ENCODE measurements around the gene HERPUD1.

DNA sequence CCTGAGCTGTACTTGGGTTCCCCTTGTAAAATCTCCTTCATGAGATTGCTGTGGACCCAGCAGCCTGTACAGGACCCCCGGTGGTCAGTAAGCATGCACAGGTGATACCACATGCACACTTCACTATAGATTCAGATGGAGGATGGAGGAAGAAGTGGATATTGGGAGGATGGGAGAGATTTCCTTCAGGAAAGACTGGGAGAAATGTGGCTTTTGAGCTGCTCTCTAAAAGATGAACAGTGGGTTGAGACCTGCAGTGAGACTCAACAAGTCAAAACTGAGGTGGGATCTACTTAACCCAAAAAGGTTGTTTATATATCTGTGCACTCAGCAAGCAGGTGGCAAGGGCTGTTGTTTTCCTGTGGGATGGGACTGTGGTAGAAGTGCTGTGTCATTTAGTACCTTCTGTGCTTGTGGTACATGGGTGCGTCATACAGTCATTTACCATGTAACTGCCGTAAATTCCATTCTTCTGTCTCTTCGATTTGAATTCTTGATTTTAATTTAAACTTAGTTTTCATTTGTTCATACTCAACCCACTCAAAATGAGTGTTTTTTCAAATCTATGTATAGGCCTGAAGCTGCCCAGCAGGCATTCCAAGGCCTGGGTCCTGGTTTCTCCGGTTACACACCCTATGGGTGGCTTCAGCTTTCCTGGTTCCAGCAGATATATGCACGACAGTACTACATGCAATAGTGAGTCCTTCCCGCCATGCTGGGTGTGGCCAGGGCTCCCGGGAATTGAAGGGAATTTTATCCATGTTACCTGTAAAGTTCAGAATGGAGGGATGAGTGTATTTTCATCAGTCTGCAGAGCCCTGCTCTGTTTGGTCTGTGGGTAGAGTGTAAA, 6.9 kb downstream of the HERPUD1 start:
- TF ChIP-seq, protein P1, sequence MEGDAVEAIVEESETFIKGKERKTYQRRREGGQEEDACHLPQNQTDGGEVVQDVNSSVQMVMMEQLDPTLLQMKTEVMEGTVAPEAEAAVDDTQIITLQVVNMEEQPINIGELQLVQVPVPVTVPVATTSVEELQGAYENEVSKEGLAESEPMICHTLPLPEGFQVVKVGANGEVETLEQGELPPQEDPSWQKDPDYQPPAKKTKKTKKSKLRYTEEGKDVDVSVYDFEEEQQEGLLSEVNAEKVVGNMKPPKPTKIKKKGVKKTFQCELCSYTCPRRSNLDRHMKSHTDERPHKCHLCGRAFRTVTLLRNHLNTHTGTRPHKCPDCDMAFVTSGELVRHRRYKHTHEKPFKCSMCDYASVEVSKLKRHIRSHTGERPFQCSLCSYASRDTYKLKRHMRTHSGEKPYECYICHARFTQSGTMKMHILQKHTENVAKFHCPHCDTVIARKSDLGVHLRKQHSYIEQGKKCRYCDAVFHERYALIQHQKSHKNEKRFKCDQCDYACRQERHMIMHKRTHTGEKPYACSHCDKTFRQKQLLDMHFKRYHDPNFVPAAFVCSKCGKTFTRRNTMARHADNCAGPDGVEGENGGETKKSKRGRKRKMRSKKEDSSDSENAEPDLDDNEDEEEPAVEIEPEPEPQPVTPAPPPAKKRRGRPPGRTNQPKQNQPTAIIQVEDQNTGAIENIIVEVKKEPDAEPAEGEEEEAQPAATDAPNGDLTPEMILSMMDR (conservative IDR thresholded peaks at IDR 0.05; ENCODE audit: low read depth, low read length), result no peak
- no peak for TF ChIP-seq EZH2 (IDR thresholded peaks at IDR 0.05; ENCODE audit: borderline replicate concordance, low read depth, low read length, poor library complexity, severe bottlenecking)
